SK-N-SH treated with all-trans-retinoic acid at 6 μM for 48 hours (cell line): Measurements from ENCODE around the gene CALHM2.

Experiments used
- ATAC-seq: fragments of 200-7000 bp; cut with Tn5 transposase; 3 replicates; pipeline ENCODE4 v1.9.1; 2020; ENCODE audit warnings: mild to moderate bottlenecking, moderate library complexity
- ARNTL ChIP-seq: fragments of 450-650 bp; formaldehyde crosslinking; IDR thresholded peaks from 2 replicates; pipeline ENCODE4 v1.5.0; 2020; ENCODE audit warnings: low read depth, mild to moderate bottlenecking, moderate library complexity, borderline replicate concordance
- CREB5 ChIP-seq: fragments of 250-450 bp; sonication (Bioruptor Pico); IDR thresholded peaks from 2 replicates; pipeline ENCODE4 v1.5.1; 2020; ENCODE audit warnings: low read depth, mild to moderate bottlenecking, moderate library complexity
- CSDC2 ChIP-seq: fragments of 250-450 bp; sonication (Bioruptor Pico); IDR thresholded peaks from 2 replicates; pipeline ENCODE4 v1.5.0; 2020; ENCODE audit warnings: mild to moderate bottlenecking, moderate library complexity
- CSRNP3 ChIP-seq: fragments of 250-450 bp; sonication (Bioruptor Pico); IDR thresholded peaks from 2 replicates; pipeline ENCODE4 v1.5.1; 2021; ENCODE audit warnings: mild to moderate bottlenecking, moderate library complexity
- ISL1 ChIP-seq: fragments of 250-450 bp; sonication (Bioruptor Pico); IDR thresholded peaks from 2 replicates; pipeline ENCODE4 v2.1.2; 2022; ENCODE audit warnings: mild to moderate bottlenecking, moderate library complexity
- PATZ1 ChIP-seq: fragments of 250-450 bp; sonication (Bioruptor Pico); IDR thresholded peaks from 2 replicates; pipeline ENCODE4 v1.8.0; 2020; ENCODE audit warnings: mild to moderate bottlenecking, moderate library complexity, borderline replicate concordance
- POU6F1 ChIP-seq: fragments of 250-450 bp; sonication (Bioruptor Pico); IDR thresholded peaks from 2 replicates; pipeline ENCODE4 v1.8.0; 2021; ENCODE audit warnings: low read depth, mild to moderate bottlenecking, moderate library complexity, borderline replicate concordance
- PPARA ChIP-seq: fragments of 250-450 bp; sonication (Bioruptor Pico); IDR thresholded peaks from 2 replicates; pipeline ENCODE4 v1.5.0; 2020; ENCODE audit warnings: mild to moderate bottlenecking, borderline replicate concordance
- RARB ChIP-seq: fragments of 250-450 bp; sonication (Bioruptor Pico); IDR thresholded peaks from 2 replicates; pipeline ENCODE4 v1.8.0; 2021; ENCODE audit warnings: mild to moderate bottlenecking, moderate library complexity
- SNAI2 ChIP-seq: fragments of 250-450 bp; sonication (Bioruptor Pico); IDR thresholded peaks from 2 replicates; pipeline ENCODE4 v1.5.0; 2020; ENCODE audit warnings: mild to moderate bottlenecking, moderate library complexity
- TCF4 ChIP-seq: fragments of 250-450 bp; sonication (Bioruptor Pico); IDR thresholded peaks from 2 replicates; pipeline ENCODE4 v1.8.0; 2021; ENCODE audit warnings: mild to moderate bottlenecking, moderate library complexity, borderline replicate concordance
- TOX ChIP-seq: fragments of 250-450 bp; sonication (Bioruptor Pico); IDR thresholded peaks from 2 replicates; pipeline ENCODE4 v1.8.0; 2021; ENCODE audit warnings: mild to moderate bottlenecking, moderate library complexity, borderline replicate concordance
- TSHZ2 ChIP-seq: fragments of 250-450 bp; sonication (Bioruptor Pico); IDR thresholded peaks from 2 replicates; pipeline ENCODE4 v1.5.0; 2020; ENCODE audit warnings: mild to moderate bottlenecking, moderate library complexity
- ZNF565 ChIP-seq: fragments of 450-650 bp; formaldehyde crosslinking; conservative IDR thresholded peaks from 2 replicates; pipeline ENCODE4 v1.5.0; 2020; ENCODE audit warnings: low read depth, mild to moderate bottlenecking, moderate library complexity
- ZNF70 ChIP-seq: fragments of 450-650 bp; formaldehyde crosslinking; IDR thresholded peaks from 2 replicates; pipeline ENCODE4 v1.5.0; 2020; ENCODE audit warnings: mild to moderate bottlenecking, moderate library complexity

CALHM2 gene

GRCh38 chr10:103495321-103495720 lies 43.2 kb upstream of the CALHM2 start:
- no peak for ATAC-seq
- TF ChIP-seq CSRNP3 (CRISPR knock-in tag) (no peak), PATZ1 (CRISPR knock-in tag) (no peak), RARB (no peak), SNAI2 (CRISPR knock-in tag) (no peak), ZNF565 (CRISPR knock-in tag) (no peak), ZNF70 (CRISPR knock-in tag) (no peak), CREB5 (no peak), POU6F1 (CRISPR knock-in tag) (no peak), CSDC2 (CRISPR knock-in tag) (no peak), TCF4 (CRISPR knock-in tag) (no peak), ARNTL (CRISPR knock-in tag) (no peak), TOX (no peak), PPARA (CRISPR knock-in tag) (no peak), TSHZ2 (no peak)

GRCh38 chr10:103493916-103494877 lies 42.0 kb upstream of the CALHM2 start:
- TF ChIP-seq CREB5, result no peak
- TF ChIP-seq CSDC2 (CRISPR knock-in tag), result no peak
- TF ChIP-seq PPARA (CRISPR knock-in tag), result no peak
- no peak for TF ChIP-seq PATZ1 (CRISPR knock-in tag)
- TF ChIP-seq ZNF70 (CRISPR knock-in tag), result no peak
- no peak for TF ChIP-seq TOX
- no peak for TF ChIP-seq RARB
- no peak for TF ChIP-seq POU6F1 (CRISPR knock-in tag)
- TF ChIP-seq SNAI2 (CRISPR knock-in tag), result no peak
- no peak for TF ChIP-seq ISL1

More at GRCh38 chr10:103493916-103494877, 42.0 kb upstream of the CALHM2 start:
- ATAC-seq, result no peak
